CD4-positive, alpha-beta T cell treated with Interferon alpha-2 for 1 hour (primary cell): ENCODE results near the gene ZNF777.
"Not testable (repeated sequence)": the region's sequence is repeated elsewhere in the genome, so short reads cannot be mapped to it uniquely, and the experiment has no call there.

Experiments used
- DNase-seq, 2 donors: peaks; one replicate each; pipeline ENCODE4 v3.0.0-alpha.2; 2020 to 2022

ZNF777 gene

GRCh38 chr7:149449897-149450296 lies 11.0 kb downstream of the ZNF777 start:
- no peak for DNase-seq

DNA sequence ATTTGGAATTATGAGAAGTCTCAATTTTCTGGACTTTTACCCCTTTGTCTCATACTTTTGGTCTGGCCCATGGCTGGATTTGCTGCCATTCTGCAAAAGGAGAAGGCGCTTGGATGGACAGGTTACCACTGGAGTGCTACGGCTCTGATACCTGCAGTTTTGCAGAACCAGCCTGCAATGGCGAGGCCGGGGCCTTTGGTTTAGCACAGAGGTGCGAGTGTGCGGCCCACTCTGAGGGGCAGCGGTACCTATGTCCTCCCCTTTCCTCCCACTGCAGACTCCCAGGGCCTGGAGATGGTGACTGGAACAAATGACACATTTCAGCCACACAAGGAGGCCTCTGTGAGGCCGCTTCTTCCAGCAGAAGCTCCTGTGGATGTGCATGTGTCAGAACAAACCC lies 11.9 kb downstream of the ZNF777 start:
- no peak for DNase-seq

DNA sequence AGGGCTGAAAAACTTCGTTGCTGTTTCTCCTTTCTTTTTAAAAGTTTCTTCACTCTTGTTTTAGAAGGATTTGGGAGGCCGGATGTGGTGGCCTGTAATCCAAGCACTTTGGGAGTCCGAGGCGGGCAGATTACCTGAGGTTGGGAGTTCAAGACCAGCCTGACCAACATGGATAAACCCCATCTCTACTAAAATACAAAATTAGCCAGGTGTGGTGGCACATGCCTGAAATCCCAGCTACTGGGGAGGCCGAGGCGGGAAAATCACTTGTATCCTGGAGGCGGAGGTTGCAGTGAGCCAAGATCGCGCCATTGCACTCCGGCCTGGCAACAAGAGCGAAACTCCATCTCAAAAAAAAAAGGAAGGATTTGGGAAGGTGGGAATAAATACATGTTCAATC lies 14.8 kb downstream of the ZNF777 start:
- not testable (repeated sequence) for DNase-seq

DNA sequence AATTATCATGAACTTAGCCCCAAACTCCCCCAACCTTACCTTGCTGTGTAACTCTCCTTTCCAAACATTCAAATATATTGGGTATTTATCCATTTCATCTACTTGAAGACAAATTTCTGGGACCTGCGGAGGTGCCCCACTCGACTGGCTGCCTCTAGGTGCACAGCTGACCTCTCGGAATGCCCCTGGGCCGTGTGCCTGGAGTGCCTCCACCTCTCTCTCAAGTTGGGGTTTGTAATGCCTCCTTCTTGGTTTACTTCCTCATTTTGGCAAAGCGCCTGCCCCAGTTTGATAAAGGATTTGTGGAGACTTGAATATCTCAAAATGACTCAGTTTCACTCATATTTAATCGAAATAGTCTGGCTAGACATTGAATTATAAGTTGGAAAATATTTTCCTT lies 16.6 kb downstream of the ZNF777 start:
- DNase-seq, result no peak

GRCh38 chr7:149443523-149443922 lies 17.3 kb downstream of the ZNF777 start:
- no peak for DNase-seq

DNA sequence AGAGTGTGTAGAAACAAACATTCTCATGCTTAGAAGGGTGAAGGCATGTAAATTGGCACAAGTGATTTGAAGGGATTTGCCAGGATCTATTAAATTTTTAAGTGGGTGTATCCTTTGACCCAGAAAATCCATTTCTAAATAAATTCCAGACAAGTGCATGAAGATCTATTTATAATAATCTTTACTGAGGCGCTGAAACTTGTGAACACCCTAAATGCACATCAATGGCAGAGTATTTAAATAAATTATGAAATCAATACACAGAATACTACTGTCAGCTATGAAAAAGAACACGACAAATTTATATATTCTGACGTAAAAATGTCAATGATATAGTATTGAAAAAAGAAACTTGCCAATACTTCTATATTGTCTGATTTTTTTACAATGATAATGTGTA lies 17.9 kb downstream of the ZNF777 start:
- DNase-seq, result no peak

- DNase-seq, result peak in 1 of 2 donors; percentile 22
Measured at GRCh38 chr7:149440222-149440621, 20.6 kb downstream of the ZNF777 start.

DNA sequence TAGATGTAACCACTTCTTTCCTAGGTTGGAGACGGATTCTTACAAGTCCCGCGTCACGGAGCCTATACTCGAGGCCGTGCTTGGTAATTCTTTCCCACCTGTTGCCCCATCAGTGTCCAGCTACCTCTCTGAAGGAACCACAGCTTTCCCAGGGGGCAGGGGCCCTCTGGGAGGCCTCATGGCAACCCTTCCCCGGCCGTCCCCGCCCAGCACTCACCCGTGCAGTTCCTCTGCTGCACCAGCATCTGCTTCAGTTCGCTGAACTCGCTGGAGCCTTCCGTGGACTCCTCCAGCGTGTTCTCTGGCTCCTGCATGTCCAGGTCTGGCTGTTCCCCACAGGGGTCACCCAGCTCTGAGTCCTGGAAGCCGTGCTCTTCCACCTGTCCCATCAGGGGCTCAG lies 24.5 kb downstream of the ZNF777 start:
- DNase-seq, result no peak

DNA sequence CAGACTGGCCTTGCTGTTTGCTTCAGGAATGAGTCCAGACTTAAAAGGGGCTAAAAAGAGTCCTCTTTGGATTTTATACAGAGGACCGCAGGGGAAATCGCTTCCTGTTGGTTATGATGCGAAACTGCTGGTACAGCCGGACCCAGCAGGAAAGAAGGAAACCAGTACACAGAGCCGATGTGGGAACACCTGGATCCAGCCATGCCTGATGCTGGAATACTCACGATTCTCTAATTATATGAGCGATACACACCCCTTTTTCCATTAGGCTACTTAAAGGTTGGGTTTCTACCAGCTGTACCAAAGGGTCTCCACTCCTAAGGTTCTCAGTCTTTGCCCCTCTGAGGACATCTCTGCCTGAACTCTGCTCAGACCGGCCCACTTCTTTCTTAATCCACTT lies 27.7 kb downstream of the ZNF777 start:
- DNase-seq, result no peak

DNA sequence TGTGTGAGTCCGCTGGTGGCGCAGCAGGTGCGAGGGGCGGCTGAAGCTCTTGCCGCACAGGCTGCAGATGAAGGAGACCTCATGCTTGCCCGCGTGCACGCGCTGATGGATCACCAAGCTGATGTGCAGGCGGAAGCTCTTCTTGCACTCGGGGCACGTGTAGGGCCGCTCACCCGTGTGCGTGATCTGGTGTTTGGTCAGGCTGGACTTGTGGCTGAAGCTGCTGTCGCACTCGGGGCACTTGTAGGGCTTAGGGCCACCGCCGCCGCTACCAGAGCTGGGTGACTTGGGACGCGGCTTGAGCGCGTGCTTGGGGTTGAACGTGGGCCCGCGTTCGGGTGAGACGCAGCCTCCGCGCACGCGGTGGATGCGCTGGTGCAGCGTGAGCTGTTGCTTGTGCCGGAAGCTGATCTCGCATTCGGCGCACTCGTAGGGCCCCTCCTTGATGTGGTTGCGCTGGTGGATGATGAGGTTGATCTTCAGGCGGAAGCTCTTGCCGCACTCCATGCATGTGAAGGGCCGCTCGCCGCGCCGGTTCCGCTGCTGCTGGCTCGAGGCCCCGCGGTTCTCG lies 28.7 kb downstream of the ZNF777 start:
- no peak for DNase-seq

- DNase-seq, result no peak
Measured at GRCh38 chr7:149431486-149432120, 29.3 kb downstream of the ZNF777 start.

- DNase-seq, result no peak
Measured at GRCh38 chr7:149430192-149430591, 30.7 kb downstream of the ZNF777 start.

GRCh38 chr7:149427893-149428292 lies 33.0 kb downstream of the ZNF777 start:
- DNase-seq, result no peak

DNA sequence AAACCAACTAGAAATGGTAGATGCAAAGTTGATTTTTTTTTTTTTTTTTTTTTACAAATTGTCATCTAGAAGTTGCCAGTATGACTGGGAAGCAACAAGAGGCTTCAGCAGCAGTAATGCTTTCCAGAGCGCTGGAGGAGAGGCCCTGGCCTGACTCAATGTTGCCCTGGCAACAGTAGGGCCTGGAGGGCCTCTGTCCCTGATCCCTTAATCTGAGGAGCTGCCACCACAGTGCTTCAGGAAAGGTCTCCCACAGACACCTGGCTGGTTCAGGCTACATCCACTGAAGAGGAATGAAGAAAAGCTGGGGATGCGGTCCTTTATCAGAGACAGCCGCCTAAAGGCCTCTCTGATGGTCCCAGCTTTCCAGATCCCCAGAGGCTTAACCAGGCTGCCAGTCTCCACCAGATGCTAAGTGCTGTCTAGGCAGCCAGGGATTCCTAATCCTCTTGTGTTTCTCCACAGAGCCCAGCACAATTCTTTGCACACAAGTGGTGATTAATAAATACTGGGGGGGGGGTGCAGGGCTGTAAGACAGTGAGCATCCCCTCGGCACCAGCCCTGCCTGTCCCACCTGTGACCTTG lies 33.7 kb downstream of the ZNF777 start:
- DNase-seq, result no peak

DNA sequence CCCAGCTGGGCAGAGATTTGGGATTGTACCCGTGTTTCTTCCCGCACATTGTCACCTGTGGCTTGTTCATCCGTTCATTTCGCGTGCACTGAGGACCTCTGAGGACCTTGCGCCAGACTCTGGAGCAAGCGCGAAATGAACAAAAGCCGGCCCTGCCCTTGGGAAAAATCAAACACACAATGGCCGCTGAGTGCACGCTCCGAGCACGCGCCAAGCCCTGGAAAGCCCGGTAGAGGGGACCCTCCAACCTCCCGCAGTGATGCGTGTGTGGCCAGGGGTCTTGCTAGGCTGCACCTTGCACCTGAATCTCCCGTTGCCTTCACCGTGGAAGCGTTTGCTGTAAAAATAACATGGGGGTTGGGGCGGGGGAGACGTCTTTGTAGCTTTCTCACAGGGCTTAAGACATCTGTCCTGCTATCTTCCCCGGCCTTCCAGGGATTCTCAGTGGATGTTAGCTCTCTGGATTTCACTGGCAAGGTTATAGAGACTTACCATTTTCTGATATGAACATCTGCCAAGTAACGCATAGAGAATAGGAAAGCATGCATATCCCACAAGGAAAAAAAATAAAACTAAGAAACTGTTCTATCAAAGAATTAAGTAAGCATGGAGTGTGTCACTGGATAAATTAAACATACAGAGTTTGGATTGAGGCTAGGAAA lies 37.3 kb downstream of the ZNF777 start:
- DNase-seq, result no peak

- DNase-seq, result no peak
Measured at GRCh38 chr7:149422914-149423301, 38.0 kb downstream of the ZNF777 start.

DNA sequence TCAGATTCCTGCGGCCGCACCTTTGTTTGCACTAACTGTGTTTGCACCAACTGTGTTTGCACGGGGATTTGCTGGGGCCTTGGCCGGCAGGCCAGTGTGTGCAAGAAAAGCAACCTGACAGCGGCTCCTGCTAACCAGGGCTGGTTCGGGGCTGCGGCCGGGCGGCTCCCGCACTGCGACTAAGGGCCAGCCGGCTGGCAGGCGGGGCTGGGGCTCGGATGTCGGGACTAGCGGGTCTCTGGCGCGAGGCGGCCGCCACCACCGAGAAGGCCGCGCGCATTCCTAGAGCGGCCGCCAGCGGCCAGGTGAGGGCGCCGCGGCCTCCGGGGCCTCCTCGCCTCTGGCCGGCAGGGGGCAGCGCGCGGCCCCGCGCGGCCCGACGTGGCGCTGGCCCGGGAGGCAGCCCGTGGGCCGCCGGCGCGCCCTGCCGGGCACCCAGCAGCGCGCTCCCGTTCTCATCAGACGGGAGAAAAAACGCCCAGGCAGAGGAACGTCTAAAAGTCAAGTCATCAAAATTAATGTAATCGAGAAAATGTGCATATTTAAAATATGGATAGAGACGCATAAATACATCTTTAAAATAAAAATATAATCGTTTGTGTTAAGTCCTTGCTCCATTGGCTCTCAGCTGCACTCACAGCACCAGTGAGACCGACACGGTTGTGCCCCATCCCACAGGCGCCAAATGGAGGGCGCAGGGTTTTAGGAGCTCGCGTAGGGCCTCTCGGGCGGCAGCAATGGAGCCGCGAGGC lies 38.5 kb downstream of the ZNF777 start:
- DNase-seq, result peak; percentile 71 to 84

DNA sequence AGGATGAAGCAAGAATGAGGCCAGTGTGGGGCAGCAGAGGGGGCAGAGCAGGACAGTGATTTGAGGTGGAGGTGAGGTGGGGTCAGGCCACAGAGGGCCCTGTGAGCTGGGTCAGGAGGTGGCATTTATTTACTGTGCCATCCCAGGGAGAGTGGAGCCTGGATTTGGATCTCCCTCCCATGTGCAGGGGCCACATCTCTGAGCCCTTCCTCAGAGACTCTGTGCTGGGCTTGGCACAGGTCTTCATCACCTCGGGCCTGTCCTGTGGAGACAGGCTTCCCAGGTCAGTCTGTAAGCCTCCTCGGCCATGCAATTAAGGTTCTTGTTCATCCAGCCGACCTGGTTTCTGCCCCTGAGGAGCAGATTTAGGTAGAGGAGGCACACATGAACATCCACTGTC lies 40.9 kb downstream of the ZNF777 start:
- no peak for DNase-seq

GRCh38 chr7:149415391-149416071 lies 45.3 kb downstream of the ZNF777 start:
- DNase-seq, result no peak

GRCh38 chr7:149414745-149415390 lies 46.0 kb downstream of the ZNF777 start:
- peak; percentile 15 to 72 for DNase-seq

DNA sequence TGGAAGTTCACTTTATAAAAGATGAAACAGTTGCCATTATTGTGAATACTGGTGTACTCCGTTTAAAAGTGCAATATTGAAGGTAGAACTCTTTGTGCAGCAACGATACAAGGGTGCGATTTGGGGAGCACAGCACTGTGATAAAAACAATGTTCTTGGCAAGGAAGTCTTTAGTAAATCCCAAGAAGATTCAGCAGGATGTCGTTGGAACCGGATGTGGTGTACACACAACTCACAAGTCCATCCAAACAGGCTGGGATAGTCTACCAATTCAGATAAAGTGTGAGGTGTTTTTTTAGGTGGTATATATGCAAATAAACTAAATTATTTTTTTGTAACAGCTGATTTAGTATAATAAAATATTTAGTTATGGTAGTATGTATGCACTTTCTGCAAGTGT lies 46.7 kb downstream of the ZNF777 start:
- no peak for DNase-seq

- not testable (repeated sequence) for DNase-seq
Measured at GRCh38 chr7:149413083-149413482, 47.8 kb downstream of the ZNF777 start.
